ENCODE data around the gene ATRNL1. TPM values are rescaled to one million over a fixed set of nuclear protein-coding genes. Genes with fewer than 3 reads are reported as not detected.

The ATRNL1 gene
- total RNA-seq, 1 experiment from 2014 or later = 28.7 TPM

- Mint-ChIP-seq H3K27ac (no peak overlapping the region), H3K36me3 (no peaks in the 10 kb centered on the region), H3K27me3 (ENCODE audit: low read depth) (no peaks in the 10 kb centered on the region), H3K4me3 (no peak overlapping the region), H3K9me3 (no peaks in the 10 kb centered on the region), H3K4me1 (peaks cover 32% of the 10 kb centered on the region)
- CTCF ChIA-PET = interaction anchor here (1.0 kb wide), 1 partner anchor 167 kb away, joined by 4 read pairs; no protein-coding TSS in a partner anchor
- DNase-seq (ENCODE audit: low spot score) = no peak
- POLR2A ChIA-PET = no interaction called here
- TF ChIP-seq ZNF396 (CRISPR knock-in tag; IDR thresholded peaks at IDR 0.05; ENCODE audit: borderline replicate concordance) (no peak), JAZF1 (CRISPR knock-in tag; IDR thresholded peaks at IDR 0.05) (no peak), CBFB (CRISPR knock-in tag; IDR thresholded peaks at IDR 0.05; ENCODE audit: low read depth) (no peak), ZNF423 (CRISPR knock-in tag; IDR thresholded peaks at IDR 0.05) (no peak), JUN (CRISPR knock-in tag; IDR thresholded peaks at IDR 0.05) (no peak), NFE2L1 (CRISPR knock-in tag; IDR thresholded peaks at IDR 0.05) (no peak), CREM (CRISPR knock-in tag; IDR thresholded peaks at IDR 0.05) (no peak), ZNF416 (CRISPR knock-in tag; IDR thresholded peaks at IDR 0.05) (no peak)
- no peak for ATAC-seq
These were observed 860.1 kb downstream of the ATRNL1 start for GRCh38 chr10:115953281-115953680.

DNA sequence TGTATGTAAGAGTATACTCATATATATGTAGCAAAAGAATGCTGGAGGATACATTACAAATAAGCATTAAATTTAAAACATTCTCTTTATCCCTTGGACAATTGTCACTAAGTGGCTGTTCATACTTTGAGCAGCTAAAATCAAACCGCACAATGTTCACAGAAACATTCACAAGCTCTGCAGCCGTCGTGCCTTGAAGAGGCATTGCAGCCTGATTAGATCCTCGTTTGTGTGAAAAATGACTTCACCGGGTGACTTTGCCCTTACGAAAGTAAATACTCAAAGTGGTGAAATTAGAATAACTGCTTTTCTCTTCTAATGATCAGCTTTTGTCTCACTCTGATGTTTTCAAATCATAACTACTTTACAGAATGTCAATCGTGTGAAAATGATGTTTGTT, 860.8 kb downstream of the ATRNL1 start:
- H3K27ac Mint-ChIP-seq = no peak overlapping the region
- TF ChIP-seq, protein P1, sequence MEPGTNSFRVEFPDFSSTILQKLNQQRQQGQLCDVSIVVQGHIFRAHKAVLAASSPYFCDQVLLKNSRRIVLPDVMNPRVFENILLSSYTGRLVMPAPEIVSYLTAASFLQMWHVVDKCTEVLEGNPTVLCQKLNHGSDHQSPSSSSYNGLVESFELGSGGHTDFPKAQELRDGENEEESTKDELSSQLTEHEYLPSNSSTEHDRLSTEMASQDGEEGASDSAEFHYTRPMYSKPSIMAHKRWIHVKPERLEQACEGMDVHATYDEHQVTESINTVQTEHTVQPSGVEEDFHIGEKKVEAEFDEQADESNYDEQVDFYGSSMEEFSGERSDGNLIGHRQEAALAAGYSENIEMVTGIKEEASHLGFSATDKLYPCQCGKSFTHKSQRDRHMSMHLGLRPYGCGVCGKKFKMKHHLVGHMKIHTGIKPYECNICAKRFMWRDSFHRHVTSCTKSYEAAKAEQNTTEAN (CRISPR knock-in tag; IDR thresholded peaks at IDR 0.05) = no peak
- TF ChIP-seq NFYB (CRISPR knock-in tag; conservative IDR thresholded peaks at IDR 0.05; ENCODE audit: low read depth) = no peak
- no peak for TF ChIP-seq ATF1 (CRISPR knock-in tag; IDR thresholded peaks at IDR 0.05)
- TF ChIP-seq, protein P2, sequence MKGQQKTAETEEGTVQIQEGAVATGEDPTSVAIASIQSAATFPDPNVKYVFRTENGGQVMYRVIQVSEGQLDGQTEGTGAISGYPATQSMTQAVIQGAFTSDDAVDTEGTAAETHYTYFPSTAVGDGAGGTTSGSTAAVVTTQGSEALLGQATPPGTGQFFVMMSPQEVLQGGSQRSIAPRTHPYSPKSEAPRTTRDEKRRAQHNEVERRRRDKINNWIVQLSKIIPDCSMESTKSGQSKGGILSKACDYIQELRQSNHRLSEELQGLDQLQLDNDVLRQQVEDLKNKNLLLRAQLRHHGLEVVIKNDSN (CRISPR knock-in tag; IDR thresholded peaks at IDR 0.05) = no peak
- no peak for TF ChIP-seq PRRX2 (CRISPR knock-in tag; IDR thresholded peaks at IDR 0.05)
- TF ChIP-seq MYBL2 (CRISPR knock-in tag; IDR thresholded peaks at IDR 0.05) = no peak
- no peak for TF ChIP-seq ZNF416 (CRISPR knock-in tag; IDR thresholded peaks at IDR 0.05)
- TF ChIP-seq ELF4 (CRISPR knock-in tag; IDR thresholded peaks at IDR 0.05; ENCODE audit: low read depth) = no peak
- TF ChIP-seq ZNF232 (CRISPR knock-in tag; IDR thresholded peaks at IDR 0.05) = no peak
- TF ChIP-seq FOXJ3 (CRISPR knock-in tag; IDR thresholded peaks at IDR 0.05; ENCODE audit: borderline replicate concordance) = no peak
- TF ChIP-seq E2F4 (CRISPR knock-in tag; IDR thresholded peaks at IDR 0.05; ENCODE audit: borderline replicate concordance, low read depth) = no peak
- no peak for TF ChIP-seq ZNF423 (CRISPR knock-in tag; IDR thresholded peaks at IDR 0.05)
- no peak for TF ChIP-seq SMAD4 (CRISPR knock-in tag; IDR thresholded peaks at IDR 0.05)
- no peak for TF ChIP-seq AR (CRISPR knock-in tag; IDR thresholded peaks at IDR 0.05)
- TF ChIP-seq, protein P3, sequence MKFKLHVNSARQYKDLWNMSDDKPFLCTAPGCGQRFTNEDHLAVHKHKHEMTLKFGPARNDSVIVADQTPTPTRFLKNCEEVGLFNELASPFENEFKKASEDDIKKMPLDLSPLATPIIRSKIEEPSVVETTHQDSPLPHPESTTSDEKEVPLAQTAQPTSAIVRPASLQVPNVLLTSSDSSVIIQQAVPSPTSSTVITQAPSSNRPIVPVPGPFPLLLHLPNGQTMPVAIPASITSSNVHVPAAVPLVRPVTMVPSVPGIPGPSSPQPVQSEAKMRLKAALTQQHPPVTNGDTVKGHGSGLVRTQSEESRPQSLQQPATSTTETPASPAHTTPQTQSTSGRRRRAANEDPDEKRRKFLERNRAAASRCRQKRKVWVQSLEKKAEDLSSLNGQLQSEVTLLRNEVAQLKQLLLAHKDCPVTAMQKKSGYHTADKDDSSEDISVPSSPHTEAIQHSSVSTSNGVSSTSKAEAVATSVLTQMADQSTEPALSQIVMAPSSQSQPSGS (CRISPR knock-in tag; IDR thresholded peaks at IDR 0.05; ENCODE audit: borderline replicate concordance, low read depth) = no peak
- TF ChIP-seq RELA (CRISPR knock-in tag; IDR thresholded peaks at IDR 0.05; ENCODE audit: borderline replicate concordance) = no peak
- H3K4me3 Mint-ChIP-seq = no peak overlapping the region
- ChIA-PET CTCF (no interaction called here), POLR2A (interaction anchor here (1.3 kb wide), 1 partner anchor 714 kb away, joined by 3 read pairs; no protein-coding TSS in a partner anchor)
- no peaks in the 10 kb centered on the region for H3K27me3 Mint-ChIP-seq (ENCODE audit: low read depth)
- H3K36me3 Mint-ChIP-seq = no peaks in the 10 kb centered on the region
- no peaks in the 10 kb centered on the region for H3K9me3 Mint-ChIP-seq
- peaks cover 31% of the 10 kb centered on the region for H3K4me1 Mint-ChIP-seq
- ATAC-seq (no peak), DNase-seq (ENCODE audit: low spot score) (no peak)
